Measurements from ENCODE around the gene RLN2. TPM values are rescaled to one million over a fixed set of nuclear protein-coding genes. Genes with fewer than 3 reads are reported as not detected.
A peak's percentile ranks its signal among the peaks of the same experiment; 100 is the strongest.

The RLN2 gene
- total RNA-seq, 2 donors from 2014 or later, result 2.9 TPM

DNA sequence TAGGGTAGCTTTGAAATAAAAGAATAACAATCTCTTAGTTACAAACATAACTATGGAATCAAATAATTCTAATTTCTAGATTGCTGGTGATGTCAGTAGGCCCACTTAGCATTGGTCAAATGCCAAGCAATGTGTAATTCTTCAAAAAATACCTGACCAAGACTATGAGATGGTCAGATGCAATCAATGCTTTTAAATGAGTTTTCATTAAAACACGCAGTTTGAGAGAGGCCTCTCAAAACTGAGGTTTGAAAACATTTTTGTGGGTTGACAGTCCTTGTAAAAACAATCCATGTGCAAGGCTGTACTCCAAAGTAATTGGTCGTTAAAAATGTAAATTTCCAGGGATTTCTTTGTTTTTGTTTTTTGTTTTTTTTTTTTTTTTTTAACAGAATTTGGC is 1.2 kb upstream of the RLN2 start:
- H3K4me3 Mint-ChIP-seq, result peak overlapping the region; percentile 19
- no peak for ATAC-seq (replicated peaks)
- H3K27me3 Mint-ChIP-seq, result no peaks in the 10 kb centered on the region
- no peaks in the 10 kb centered on the region for H3K9me3 Mint-ChIP-seq
- H3K27ac Mint-ChIP-seq, result no peak overlapping the region
- H3K36me3 Mint-ChIP-seq (ENCODE audit: low read depth), result no peaks in the 10 kb centered on the region
- H3K4me1 Mint-ChIP-seq, result peaks cover 18% of the 10 kb centered on the region

DNA sequence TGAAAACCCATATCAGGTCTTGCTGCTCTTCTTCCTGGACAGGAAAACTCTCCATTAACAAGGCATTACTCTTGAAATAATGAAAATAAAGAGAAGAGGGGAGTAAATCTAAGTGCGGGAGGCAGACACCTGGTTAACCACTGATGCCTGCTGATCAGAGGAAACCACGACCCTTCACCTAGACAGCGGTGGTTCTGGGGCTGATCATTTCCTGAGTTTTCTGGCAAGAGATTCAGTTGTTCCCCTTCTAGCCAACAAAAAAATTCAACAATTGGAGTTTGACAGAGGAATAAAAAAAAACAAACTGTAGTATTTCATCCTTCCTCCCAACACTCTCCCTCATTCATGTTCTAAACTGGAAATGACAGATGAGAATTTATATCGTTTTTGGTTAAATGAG is 3.0 kb downstream of the RLN2 start:
- ATAC-seq (replicated peaks), result no peak
- peak overlapping the region; percentile 58 for H3K4me3 Mint-ChIP-seq
- H3K27me3 Mint-ChIP-seq, result no peaks in the 10 kb centered on the region
- H3K36me3 Mint-ChIP-seq (ENCODE audit: low read depth), result no peaks in the 10 kb centered on the region
- H3K27ac Mint-ChIP-seq, result peak overlapping the region; percentile 65
- H3K4me1 Mint-ChIP-seq, result peaks cover 10% of the 10 kb centered on the region
- no peaks in the 10 kb centered on the region for H3K9me3 Mint-ChIP-seq

DNA sequence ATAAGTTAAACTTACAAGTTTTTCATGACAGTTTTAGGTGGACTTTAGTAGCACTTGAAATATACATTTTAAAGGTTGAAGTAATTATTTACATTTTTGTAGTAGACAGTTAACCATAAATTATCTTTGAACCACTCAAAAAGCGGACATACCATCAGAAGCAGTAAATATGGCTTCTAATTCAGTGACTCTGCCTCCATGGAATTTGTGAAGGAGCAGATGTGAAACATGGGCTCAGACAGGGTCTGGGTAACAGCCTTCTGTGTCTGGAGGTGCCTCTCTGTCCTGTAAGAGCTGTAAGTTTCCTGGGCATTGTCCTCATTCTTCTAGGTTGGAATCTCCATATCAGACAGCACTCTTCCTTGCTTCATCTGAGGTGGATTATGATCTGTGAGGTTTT is 12.4 kb downstream of the RLN2 start:
- peaks cover 24% of the 10 kb centered on the region for H3K9me3 Mint-ChIP-seq
- no peaks in the 10 kb centered on the region for H3K4me1 Mint-ChIP-seq
- no peak overlapping the region for H3K4me3 Mint-ChIP-seq
- no peak overlapping the region for H3K27ac Mint-ChIP-seq
- ATAC-seq (replicated peaks), result no peak
- no peaks in the 10 kb centered on the region for H3K36me3 Mint-ChIP-seq (ENCODE audit: low read depth)
- H3K27me3 Mint-ChIP-seq, result peaks cover 3% of the 10 kb centered on the region

DNA sequence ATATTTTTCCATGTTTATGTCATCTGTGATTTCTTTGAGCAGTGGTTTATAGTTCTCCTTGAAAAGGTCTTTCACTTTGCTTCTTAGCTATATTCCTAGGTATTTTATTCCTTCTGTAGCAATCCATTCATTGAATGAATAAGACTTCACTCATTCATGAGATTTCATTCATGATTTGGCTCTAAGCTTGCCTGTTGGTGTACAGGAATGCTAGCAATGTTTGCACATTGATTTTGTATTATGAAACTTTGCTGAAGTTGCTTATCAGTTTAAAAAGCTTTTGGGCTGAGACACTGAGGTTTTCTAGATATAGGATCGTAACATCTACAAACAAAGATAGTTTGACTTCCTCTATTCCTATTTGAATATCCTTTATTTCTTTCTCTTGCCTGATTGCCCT is 15.9 kb downstream of the RLN2 start:
- Mint-ChIP-seq H3K4me1 (no peaks in the 10 kb centered on the region), H3K9me3 (peaks cover 9% of the 10 kb centered on the region), H3K36me3 (ENCODE audit: low read depth) (no peaks in the 10 kb centered on the region), H3K4me3 (no peak overlapping the region), H3K27me3 (peaks cover 3% of the 10 kb centered on the region), H3K27ac (no peak overlapping the region)
- ATAC-seq (replicated peaks), result no peak

DNA sequence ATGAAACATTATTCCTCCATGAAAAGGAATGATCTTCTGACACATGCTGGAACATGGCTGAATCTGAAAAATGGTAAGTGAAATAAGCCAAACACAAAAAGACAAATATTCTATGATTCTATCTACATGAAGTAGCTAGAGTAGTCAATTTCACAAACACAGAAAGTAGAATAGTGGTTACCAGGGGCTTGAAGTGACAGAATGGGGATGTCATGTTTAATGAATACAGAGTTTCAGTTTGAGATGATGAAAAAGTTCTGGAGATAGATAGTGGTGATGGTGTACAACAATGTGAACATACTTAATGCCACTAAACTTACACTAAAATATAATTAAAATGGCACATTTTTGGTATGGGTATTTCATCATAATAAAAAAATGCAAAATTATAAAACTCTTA is 18.3 kb downstream of the RLN2 start:
- Mint-ChIP-seq H3K4me3 (no peak overlapping the region), H3K27me3 (peaks cover 3% of the 10 kb centered on the region), H3K4me1 (no peaks in the 10 kb centered on the region), H3K36me3 (ENCODE audit: low read depth) (no peaks in the 10 kb centered on the region), H3K27ac (no peak overlapping the region), H3K9me3 (peaks cover 9% of the 10 kb centered on the region)
- ATAC-seq (replicated peaks), result no peak

DNA sequence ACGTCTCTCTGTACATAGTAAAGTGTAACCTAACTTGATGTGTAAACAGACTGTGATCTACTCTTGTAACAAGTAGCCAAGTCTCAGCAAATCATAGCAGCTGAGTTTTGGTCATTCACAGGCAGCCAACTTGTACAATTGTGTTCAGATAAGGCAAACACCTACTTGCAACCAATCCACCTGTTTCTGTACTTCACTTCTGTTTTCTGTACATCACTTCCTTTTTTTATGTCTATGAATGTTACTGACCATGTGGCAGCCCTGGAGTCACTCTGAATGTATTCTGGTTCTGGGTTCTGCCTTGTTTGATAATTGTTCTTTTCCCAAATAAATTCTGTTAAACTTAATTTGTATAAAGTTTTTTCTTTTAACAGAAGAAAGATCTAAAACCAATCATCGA is 26.0 kb downstream of the RLN2 start:
- H3K4me1 Mint-ChIP-seq, result no peaks in the 10 kb centered on the region
- H3K9me3 Mint-ChIP-seq, result peaks cover 4% of the 10 kb centered on the region
- no peaks in the 10 kb centered on the region for H3K36me3 Mint-ChIP-seq (ENCODE audit: low read depth)
- H3K27me3 Mint-ChIP-seq, result no peaks in the 10 kb centered on the region
- no peak overlapping the region for H3K27ac Mint-ChIP-seq
- ATAC-seq (replicated peaks), result no peak
- H3K4me3 Mint-ChIP-seq, result no peak overlapping the region

DNA sequence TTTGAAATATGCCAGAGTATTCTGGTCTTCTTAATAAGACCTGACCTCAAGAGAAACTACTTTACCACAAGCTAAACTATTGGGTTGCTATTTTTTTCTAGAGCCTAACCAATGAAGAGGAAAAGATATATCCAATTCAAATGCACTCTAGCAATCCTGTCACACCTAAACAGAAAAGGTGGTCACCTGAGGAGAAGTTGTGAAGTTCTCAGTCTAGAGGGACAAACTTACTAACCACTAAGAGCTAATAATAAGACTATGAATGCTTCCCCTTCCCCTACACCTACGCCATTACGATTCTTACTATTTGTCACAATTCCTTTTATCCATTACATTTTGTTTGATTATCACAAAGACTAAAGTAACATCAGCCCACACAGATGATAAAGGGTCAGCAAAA is 29.7 kb downstream of the RLN2 start:
- Mint-ChIP-seq H3K27ac (no peak overlapping the region), H3K4me3 (no peak overlapping the region)

DNA sequence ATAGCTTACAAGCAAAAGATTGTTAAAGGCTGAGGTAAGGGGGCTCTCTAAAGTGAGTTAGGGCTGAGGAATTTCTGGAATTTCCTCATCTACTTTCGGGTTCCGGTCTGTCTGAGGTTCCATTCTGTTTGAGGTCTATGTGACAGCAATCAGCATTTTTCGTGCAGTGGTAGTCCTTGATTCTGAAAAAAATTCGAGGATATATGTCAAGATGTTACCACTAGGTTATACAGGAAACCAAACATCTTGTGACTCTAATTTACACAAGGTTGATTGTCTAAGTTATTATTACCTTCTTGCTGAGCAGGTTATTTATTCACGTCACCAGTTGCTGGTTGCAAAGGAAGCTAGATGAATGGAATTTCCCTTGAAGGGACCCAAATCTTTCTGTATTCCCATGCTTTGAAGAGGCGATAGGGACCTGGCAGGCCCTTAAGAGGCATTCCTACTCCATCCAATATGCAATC is 35.2 kb downstream of the RLN2 start:
- Mint-ChIP-seq H3K9me3 (no peaks in the 10 kb centered on the region), H3K4me1 (peaks cover 6% of the 10 kb centered on the region), H3K27ac (no peak overlapping the region), H3K4me3 (no peak overlapping the region), H3K27me3 (no peaks in the 10 kb centered on the region), H3K36me3 (ENCODE audit: low read depth) (no peaks in the 10 kb centered on the region)
- no peak for ATAC-seq (replicated peaks)

More for the DNA sequence above, 29.7 kb downstream of the RLN2 start:
- no peak for ATAC-seq (replicated peaks)
- Mint-ChIP-seq H3K27me3 (no peaks in the 10 kb centered on the region), H3K4me1 (no peaks in the 10 kb centered on the region), H3K36me3 (ENCODE audit: low read depth) (no peaks in the 10 kb centered on the region), H3K9me3 (peaks cover 4% of the 10 kb centered on the region)

DNA sequence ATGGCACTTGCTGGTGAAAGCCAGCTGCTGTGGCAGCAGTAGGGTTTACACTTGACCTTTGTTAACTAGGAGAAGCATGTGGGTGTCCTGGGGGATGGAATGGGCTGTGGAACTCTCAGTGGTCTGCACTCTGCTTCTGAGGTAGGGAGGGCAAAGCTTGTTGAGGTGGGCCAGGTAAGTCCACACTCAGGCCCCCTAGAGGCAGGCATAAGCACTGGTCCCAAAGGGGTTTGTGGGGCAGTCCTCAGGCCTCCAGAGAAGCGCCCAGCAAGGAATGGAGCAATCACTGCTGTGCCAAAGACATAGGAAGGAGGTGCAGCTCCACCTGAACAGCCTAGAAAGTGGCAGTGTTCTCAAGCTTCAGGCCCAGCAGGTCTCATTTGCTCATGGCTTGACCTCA is 38.6 kb downstream of the RLN2 start:
- H3K4me1 Mint-ChIP-seq, result peaks cover 7% of the 10 kb centered on the region

DNA sequence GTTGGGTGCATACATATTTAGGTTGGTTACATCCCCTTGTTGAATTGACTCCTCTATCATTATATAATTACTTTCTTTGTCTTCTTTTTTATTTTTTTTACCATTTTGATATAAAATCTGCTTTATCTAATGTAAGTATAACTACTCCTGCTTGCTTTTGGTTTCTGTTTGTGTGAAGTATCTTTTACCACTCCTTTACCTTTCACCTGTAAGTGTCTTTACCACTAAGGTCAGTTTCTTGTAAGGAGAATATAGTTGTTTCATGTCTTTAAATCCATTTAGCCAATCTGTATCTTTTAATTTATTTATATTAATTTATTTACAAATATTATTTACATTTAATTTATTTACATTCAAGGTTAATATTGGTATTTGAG is 40.3 kb downstream of the RLN2 start:
- Mint-ChIP-seq H3K4me3 (no peak overlapping the region), H3K27me3 (no peaks in the 10 kb centered on the region), H3K36me3 (ENCODE audit: low read depth) (no peaks in the 10 kb centered on the region), H3K4me1 (peaks cover 7% of the 10 kb centered on the region), H3K9me3 (no peaks in the 10 kb centered on the region), H3K27ac (no peak overlapping the region)
- ATAC-seq (replicated peaks), result no peak

More for the DNA sequence above, 38.6 kb downstream of the RLN2 start:
- Mint-ChIP-seq H3K36me3 (ENCODE audit: low read depth) (no peaks in the 10 kb centered on the region), H3K27ac (no peak overlapping the region), H3K4me3 (no peak overlapping the region), H3K9me3 (no peaks in the 10 kb centered on the region), H3K27me3 (no peaks in the 10 kb centered on the region)
- ATAC-seq (replicated peaks), result no peak

DNA sequence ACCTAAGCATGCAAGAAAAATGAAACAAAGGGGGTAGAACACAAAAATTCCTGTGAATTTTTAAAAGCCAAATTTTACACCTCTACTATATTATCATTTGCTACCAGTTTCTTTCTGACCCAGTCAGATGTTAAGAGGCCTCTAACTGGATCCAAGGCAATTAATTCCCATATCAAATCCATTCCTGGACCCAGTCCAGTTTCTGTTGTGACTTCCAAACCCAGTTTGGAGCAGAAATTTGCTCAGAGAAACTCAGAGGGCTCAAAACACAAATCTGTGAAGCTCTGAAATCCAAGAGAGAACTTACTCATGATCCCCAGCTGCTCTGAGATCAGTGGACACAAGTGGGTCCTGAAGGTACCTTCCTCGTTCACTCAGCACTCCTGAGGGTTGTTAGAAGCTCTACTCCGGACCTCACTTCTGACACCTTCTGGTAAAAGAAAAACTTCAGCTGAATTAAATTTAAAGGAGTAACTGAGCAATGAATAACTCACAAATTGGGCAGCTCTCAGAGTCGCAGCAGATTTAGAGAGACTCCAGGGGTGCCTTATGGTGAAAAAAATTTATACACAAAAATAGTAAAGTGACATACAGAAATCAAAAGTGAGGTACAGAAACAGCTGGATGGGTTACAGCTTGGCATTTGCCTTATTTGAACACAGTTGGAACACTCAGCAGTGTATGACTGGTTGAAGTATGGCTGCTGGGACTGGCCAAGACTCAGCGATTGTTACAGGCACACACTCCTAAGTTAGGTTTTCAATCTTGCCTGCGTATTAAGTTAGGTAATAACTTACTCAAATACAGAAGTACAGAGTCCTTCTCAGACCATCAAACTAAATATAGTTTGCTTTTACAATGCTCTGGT is 40.9 kb downstream of the RLN2 start:
- no peak overlapping the region for H3K27ac Mint-ChIP-seq
- no peaks in the 10 kb centered on the region for H3K27me3 Mint-ChIP-seq
- H3K4me3 Mint-ChIP-seq, result no peak overlapping the region
- H3K36me3 Mint-ChIP-seq (ENCODE audit: low read depth), result no peaks in the 10 kb centered on the region
- peak; percentile 31 for ATAC-seq (replicated peaks)
- peaks cover 7% of the 10 kb centered on the region for H3K4me1 Mint-ChIP-seq
- H3K9me3 Mint-ChIP-seq, result no peaks in the 10 kb centered on the region

Other genes starting within 250 kb of the RLN2 start
- gene INSL6, start 119.1 kb downstream of the RLN2 start, total RNA-seq, result not detected
- not detected for gene INSL4, start 73.3 kb downstream of the RLN2 start, total RNA-seq
- 1 to 10 TPM in 1 of 2 donors, under 1 TPM in 1; 0.95 to 1.6 TPM for gene RLN1, start 35.2 kb upstream of the RLN2 start, total RNA-seq
- 10 to 100 TPM; 25.8 to 26.3 TPM for gene PLGRKT, start 133.2 kb upstream of the RLN2 start, total RNA-seq
- 10 to 100 TPM; 35.2 to 42.2 TPM for gene CD274, start 145.8 kb upstream of the RLN2 start, total RNA-seq
- gene PDCD1LG2, start 205.8 kb upstream of the RLN2 start, total RNA-seq, result 1 to 10 TPM; 1.2 to 1.5 TPM